ENCODE measurements around the gene SYT5. TPM values are rescaled to one million over a fixed set of nuclear protein-coding genes. Genes with fewer than 3 reads are reported as not detected.

The SYT5 gene
- total and polyA plus RNA-seq, 9 of the 15 experiments (the other 6 are each of a cell fraction or from before 2014, with no cell fraction given) = 1.3 to 20.9 (median 8.8) TPM

GRCh38 chr19:55199620-55200204 lies 19.6 kb upstream of the SYT5 start (continued):
- TF ChIP-seq CBFA2T3 (IDR thresholded peaks at IDR 0.05) (no peak), THRAP3 (IDR thresholded peaks at IDR 0.05; ENCODE audit: borderline replicate concordance) (peak; percentile 56; the same call in 1 of the 2 replicates)

GRCh38 chr19:55198651-55199050 lies 18.6 kb upstream of the SYT5 start:
- ATAC-seq (no peak), DNase-seq (ENCODE audit: extremely low read depth in 1 of 4, low spot score in 3 of 4) (no peak), FAIRE-seq (no peak)
- no peaks in the 10 kb centered on the region for H4K20me1 ChIP-seq (replicated peaks; ENCODE audit: control insufficient read depth, insufficient read depth, low read length)
- no peaks in the 10 kb centered on the region for H3K27me3 ChIP-seq (ENCODE audit: control insufficient read depth in 2 of 2, insufficient read depth in 2 of 2, low read length in 2 of 2)
- H3K4me3 ChIP-seq = no peak overlapping the region
- TF ChIP-seq CHCHD3 (CRISPR knock-in tag; IDR thresholded peaks at IDR 0.05) = no peak
- TF ChIP-seq REST (IDR thresholded peaks at IDR 0.05; ENCODE audit: borderline replicate concordance) = peak; percentile 75
- TF ChIP-seq REST (CRISPR knock-in tag; IDR thresholded peaks at IDR 0.05; ENCODE audit: low read depth) = no peak
- no peak for TF ChIP-seq SFPQ (IDR thresholded peaks at IDR 0.05; ENCODE audit: low read depth, low read length)
- no peaks in the 10 kb centered on the region for H3K4me1 ChIP-seq (replicated peaks in 1 of 2; ENCODE audit: control insufficient read depth in 2 of 2, insufficient read depth in 2 of 2, low read length in 2 of 2)
- H3K27ac ChIP-seq (ENCODE audit: extremely low read depth, low read depth, low read length) = no peak overlapping the region
- in situ Hi-C loops (cut with MboI) (no loop called here), intact Hi-C loops (cut with micrococcal nuclease) (no loop called here)
- ChIA-PET CTCF (ENCODE audit: low intra/inter-chr PET ratio) (no interaction called here), POLR2A (interaction anchor here (0.7 to 2.0 kb wide), 4 partner anchors 8 to 207 kb away, joined by 3 to 9 read pairs (median 4); partner anchors contain the start of gene PTPRH)
- H3K79me2 ChIP-seq (ENCODE audit: control insufficient read depth, insufficient read depth, low read length) = no peaks in the 10 kb centered on the region
- H3K4me2 ChIP-seq (ENCODE audit: insufficient read depth, low read length) = no peak overlapping the region
- H3K9me1 ChIP-seq (ENCODE audit: control insufficient read depth, insufficient read depth, low read length) = no peaks in the 10 kb centered on the region
- 83% methylated on average over 4 of the region's 5 CpGs for WGBS (ENCODE audit: insufficient coverage, low coverage, missing lambda C conversion rate)
- no peak overlapping the region for H2AFZ ChIP-seq (ENCODE audit: low read depth, low read length)
- no peak overlapping the region for H3K9ac ChIP-seq (ENCODE audit: insufficient read depth in 1 of 2, low read depth in 2 of 2, low read length in 2 of 2)
- no TSS peak for BruUV-seq (replicated peaks)
- H3K36me3 ChIP-seq (ENCODE audit: control insufficient read depth, insufficient read depth, low read length) = peaks cover 80% of the 10 kb centered on the region
- H3K9me3 ChIP-seq (replicated peaks; ENCODE audit: control insufficient read depth, insufficient read depth, low read depth, low read length) = no peaks in the 10 kb centered on the region
